Activated CD4-positive, CD25-positive, alpha-beta regulatory T cell treated with anti-CD3 and anti-CD28 coated beads, Interleukin-2, amount 50 U/mL, for 24 hours (primary cell): Measurements from ENCODE around the gene USP44.
"Not testable (repeated sequence)": the region's sequence is repeated elsewhere in the genome, so short reads cannot be mapped to it uniquely, and the experiment has no call there.

ENCODE experiments used
- ATAC-seq, 2 donors: fragments of 150-1000 bp; cut with Tn5 transposase; one replicate each; pipeline ENCODE4 v1.10.0; 2021; ENCODE audit warnings: mild to moderate bottlenecking in 1 of 2, moderate library complexity in 1 of 2

The USP44 gene

GRCh38 chr12:95551305-95551704 is at the start of gene USP44:
Gene USP44 (minus strand): TSS chr12:95551476. CDS start chr12:95534256, 17,220 bp downstream.
- no peak for ATAC-seq

GRCh38 chr12:95600567-95600966 is 49.3 kb upstream of the USP44 start:
- no peak for ATAC-seq

GRCh38 chr12:95599880-95600279 is 48.6 kb upstream of the USP44 start:
- ATAC-seq, result no peak

GRCh38 chr12:95594136-95594535 is 42.9 kb upstream of the USP44 start:
- ATAC-seq, result no peak

- ATAC-seq, result no peak
These were observed 42.1 kb upstream of the USP44 start for GRCh38 chr12:95593266-95593871.

GRCh38 chr12:95591731-95592130 is 40.5 kb upstream of the USP44 start:
- ATAC-seq, result no peak

- no peak for ATAC-seq
These were observed 39.5 kb upstream of the USP44 start for GRCh38 chr12:95590775-95591174.

- ATAC-seq, result no peak
These were observed 32.7 kb upstream of the USP44 start for GRCh38 chr12:95583933-95584332.

GRCh38 chr12:95582230-95583058 is 31.2 kb upstream of the USP44 start:
- no peak for ATAC-seq

GRCh38 chr12:95577820-95578219 is 26.5 kb upstream of the USP44 start:
- ATAC-seq, result no peak

GRCh38 chr12:95574799-95575452 is 23.6 kb upstream of the USP44 start:
- no peak for ATAC-seq

GRCh38 chr12:95573951-95574576 is 22.8 kb upstream of the USP44 start:
- ATAC-seq, result no peak

- no peak for ATAC-seq
These were observed 20.1 kb upstream of the USP44 start for GRCh38 chr12:95571369-95571768.

- ATAC-seq, result not testable (repeated sequence)
These were observed 16.8 kb upstream of the USP44 start for GRCh38 chr12:95568045-95568444.

- no peak for ATAC-seq
These were observed 6.3 kb upstream of the USP44 start for GRCh38 chr12:95557625-95558024.

- ATAC-seq, result no peak
These were observed 3.3 kb upstream of the USP44 start for GRCh38 chr12:95554532-95555071.

GRCh38 chr12:95553197-95553943 is 2.1 kb upstream of the USP44 start:
- no peak for ATAC-seq

- no peak for ATAC-seq
These were observed 739 bp upstream of the USP44 start for GRCh38 chr12:95551913-95552516.

GRCh38 chr12:95549392-95550084 is 1.7 kb downstream of the USP44 start:
- ATAC-seq, result no peak

- ATAC-seq, result peak; percentile 81 to 85
These were observed 2.5 kb downstream of the USP44 start for GRCh38 chr12:95548539-95549391.
